Activated B cell treated with CpG ODN at 0.5 μM for 24 hours (primary cell): Measurements from ENCODE around the gene LRRC3C. TPM values are rescaled to one million over a fixed set of nuclear protein-coding genes. Genes with fewer than 3 reads are reported as not detected.

ENCODE experiments used
- ATAC-seq: fragments of 200-7000 bp; cut with Tn5 transposase; one replicate; pipeline ENCODE4 v1.10.0; 2021; ENCODE audit warnings: low read depth, mild to moderate bottlenecking, moderate library complexity
- CTCF ChIA-PET: fragments of 350-600 bp; sonication (Branson Sonifier 250); formaldehyde crosslinking; loops from one replicate; lab custom pipeline; 2021; ENCODE audit warnings: antibody characterized with exemption; lab: Charles Lee
- POLR2A ChIA-PET: fragments of 350-600 bp; sonication (Branson Sonifier 250); formaldehyde crosslinking; loops from one replicate; lab custom pipeline; 2021; ENCODE audit warnings: antibody characterized with exemption; lab: Charles Lee
- DNase-seq: peaks from one replicate; pipeline ENCODE4 v3.0.0; 2022
- H3K27ac Mint-ChIP-seq: one replicate; pipeline ENCODE4 v1.8.0; 2020; ENCODE audit warnings: mixed read lengths
- H3K27me3 Mint-ChIP-seq: one replicate; pipeline ENCODE4 v1.8.0; 2021; ENCODE audit warnings: mixed read lengths
- H3K36me3 Mint-ChIP-seq: one replicate; pipeline ENCODE4 v1.8.0; 2021; ENCODE audit warnings: low read depth, mixed read lengths
- H3K4me1 Mint-ChIP-seq: one replicate; pipeline ENCODE4 v1.8.0; 2021; ENCODE audit warnings: mixed read lengths
- H3K4me3 Mint-ChIP-seq: one replicate; pipeline ENCODE4 v1.8.0; 2020; ENCODE audit warnings: mild to moderate bottlenecking, mixed read lengths
- H3K9me3 Mint-ChIP-seq: one replicate; pipeline ENCODE4 v1.8.0; 2020; ENCODE audit warnings: mixed read lengths
- CTCF ChIP-seq: fragments of 200-600 bp; IDR thresholded peaks from one replicate; pipeline ENCODE4 v1.8.0; 2022; ENCODE audit warnings: antibody characterized with exemption, mild to moderate bottlenecking
- intact Hi-C: fragments of 100-400 bp; cut with micrococcal nuclease; formaldehyde crosslinking; loops from one replicate; pipeline ENCODE4 v1.15.1; 2024
- total RNA-seq: library from RNA; stranded (reverse); gene quantifications from 2 replicates; pipeline ENCODE4 v1.2.3, GENCODE V29; 2022

Gene LRRC3C
- total RNA-seq, 1 donor from 2014 or later = not detected

DNA sequence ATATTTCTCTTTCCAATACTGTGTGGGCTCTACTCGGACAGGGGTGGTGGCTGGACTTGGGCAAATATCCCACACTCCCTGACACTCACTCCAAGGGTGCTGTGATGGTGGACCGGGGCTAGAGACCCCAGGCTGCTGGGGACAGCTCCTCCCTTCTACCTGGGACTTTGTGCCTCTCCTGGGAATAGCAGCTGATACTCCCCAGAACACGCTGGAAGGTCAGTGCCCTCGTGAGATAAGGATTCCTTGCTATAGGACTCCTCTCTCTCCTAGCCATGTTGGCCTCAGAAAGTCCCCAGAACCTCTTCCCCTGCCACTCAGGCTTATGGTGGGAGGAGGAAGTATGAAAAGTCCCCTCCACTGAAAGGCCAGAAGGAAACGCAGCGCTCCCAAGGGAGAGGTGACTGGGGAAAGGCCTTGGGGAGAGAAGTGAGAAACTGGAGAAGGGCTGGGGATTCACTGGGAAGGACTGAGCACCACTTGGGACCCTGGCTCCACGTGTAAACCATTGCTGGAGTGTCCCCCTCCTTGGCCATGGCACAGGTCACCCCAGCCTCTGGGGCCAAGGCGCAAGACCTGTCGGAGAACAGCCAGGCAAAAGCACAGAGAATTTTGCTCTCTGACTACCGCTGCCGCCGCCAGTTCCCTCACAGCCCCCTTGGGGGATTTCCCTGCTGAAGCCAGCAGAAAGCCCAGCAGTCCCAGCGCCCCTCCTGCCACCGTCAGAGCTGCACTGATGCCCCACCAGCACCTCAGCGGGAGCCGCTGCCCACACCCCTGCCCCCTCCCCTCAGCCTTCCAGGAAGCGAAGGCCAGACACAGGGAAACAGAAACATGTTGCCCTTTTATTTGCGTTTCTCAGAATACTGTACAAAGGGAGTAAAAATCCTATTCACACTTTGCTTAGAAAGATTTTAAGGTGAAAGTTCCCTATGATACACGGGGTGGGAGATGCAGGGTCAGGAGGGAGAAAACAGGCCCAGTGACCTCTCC, 7.0 kb upstream of the LRRC3C start:
- DNase-seq = no peak
- peaks cover 43% of the 10 kb centered on the region for H3K4me1 Mint-ChIP-seq
- peak overlapping the region; percentile 76 for H3K27ac Mint-ChIP-seq
- ChIA-PET POLR2A (no interaction called here), CTCF (no interaction called here)
- H3K36me3 Mint-ChIP-seq = peaks cover 43% of the 10 kb centered on the region
- H3K4me3 Mint-ChIP-seq = peak overlapping the region; percentile 19
- no peak for TF ChIP-seq CTCF
- ATAC-seq = peak; percentile 74
- no peaks in the 10 kb centered on the region for H3K9me3 Mint-ChIP-seq
- H3K27me3 Mint-ChIP-seq = no peaks in the 10 kb centered on the region
- intact Hi-C loops = loop anchor here (10.0 kb wide), 1 partner anchor 364 kb away; the partner anchor contains the start of gene CDC6

DNA sequence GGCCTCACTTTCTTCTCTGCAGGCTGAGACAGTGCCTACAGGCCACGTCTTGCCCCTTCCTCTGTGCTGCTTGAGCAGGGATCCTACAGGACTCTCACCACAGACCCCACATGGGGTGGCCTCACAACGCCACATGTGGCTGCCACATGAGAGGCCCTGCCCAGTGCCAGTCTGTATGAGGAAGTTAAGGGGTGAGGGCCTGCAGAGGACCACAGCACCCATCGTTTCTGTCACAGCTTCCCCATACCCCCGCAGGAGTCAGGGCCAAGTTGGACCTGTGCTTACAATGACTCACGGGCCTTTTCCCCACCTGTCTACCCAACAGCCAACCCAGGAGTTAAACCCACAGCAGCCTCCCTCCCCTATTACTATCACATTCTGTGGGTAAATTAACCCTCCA, 6.2 kb upstream of the LRRC3C start:
- Mint-ChIP-seq H3K27me3 (no peaks in the 10 kb centered on the region), H3K27ac (peak overlapping the region; percentile 76), H3K9me3 (no peaks in the 10 kb centered on the region), H3K36me3 (peaks cover 43% of the 10 kb centered on the region), H3K4me1 (peaks cover 49% of the 10 kb centered on the region), H3K4me3 (no peak overlapping the region)
- CTCF ChIA-PET = no interaction called here
- POLR2A ChIA-PET = no interaction called here
- intact Hi-C loops = loop anchor here (10.0 kb wide), 1 partner anchor 363 kb away; the partner anchor contains the start of gene CDC6
- no peak for TF ChIP-seq CTCF
- ATAC-seq = peak; percentile 53
- DNase-seq = no peak

- DNase-seq (no peak), ATAC-seq (no peak)
- ChIA-PET POLR2A (no interaction called here), CTCF (no interaction called here)
- Mint-ChIP-seq H3K4me1 (peaks cover 51% of the 10 kb centered on the region), H3K27ac (peak overlapping the region; percentile 76), H3K4me3 (no peak overlapping the region), H3K27me3 (no peaks in the 10 kb centered on the region), H3K9me3 (no peaks in the 10 kb centered on the region), H3K36me3 (peaks cover 40% of the 10 kb centered on the region)
- intact Hi-C loops = loop anchor here (10.0 kb wide), 1 partner anchor 363 kb away; the partner anchor contains the start of gene CDC6
- TF ChIP-seq CTCF = no peak
Measured at GRCh38 chr17:39922006-39922405, 5.5 kb upstream of the LRRC3C start.

DNA sequence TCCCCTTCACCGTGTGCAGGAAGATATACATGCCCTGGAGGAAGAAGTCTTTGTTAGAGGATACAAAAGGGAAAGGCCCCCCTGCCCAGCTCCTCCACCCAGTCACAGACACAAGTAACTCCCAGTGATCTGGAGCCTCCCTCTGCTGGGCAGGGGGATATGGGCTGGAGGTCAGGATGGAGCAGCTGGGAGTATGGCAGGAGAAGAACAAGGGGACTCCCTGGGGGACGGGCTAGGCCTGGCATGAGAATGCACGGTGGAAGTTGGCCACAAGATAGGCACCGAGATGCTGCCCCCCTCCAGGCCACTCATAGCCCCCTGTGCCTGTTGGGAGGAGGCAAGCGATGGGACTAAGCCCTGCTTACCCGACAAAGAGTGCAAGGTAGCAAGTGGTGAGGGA, 4.3 kb upstream of the LRRC3C start:
- H3K4me1 Mint-ChIP-seq = peaks cover 58% of the 10 kb centered on the region
- H3K4me3 Mint-ChIP-seq = no peak overlapping the region
- H3K36me3 Mint-ChIP-seq = peaks cover 39% of the 10 kb centered on the region
- DNase-seq (no peak), ATAC-seq (no peak)
- CTCF ChIA-PET = interaction anchor here (0.7 kb wide), 1 partner anchor 42 kb away, joined by 3 read pairs; no protein-coding TSS in a partner anchor
- no peaks in the 10 kb centered on the region for H3K27me3 Mint-ChIP-seq
- POLR2A ChIA-PET = interaction anchor here (0.6 kb wide), 1 partner anchor 8 kb away, joined by 9 read pairs; no protein-coding TSS in a partner anchor
- H3K27ac Mint-ChIP-seq = no peak overlapping the region
- no peaks in the 10 kb centered on the region for H3K9me3 Mint-ChIP-seq
- intact Hi-C loops = loop anchor here (10.0 kb wide), 1 partner anchor 362 kb away; the partner anchor contains the start of gene CDC6
- no peak for TF ChIP-seq CTCF
